Measurements from ENCODE around the gene SH3GL3.

DNA sequence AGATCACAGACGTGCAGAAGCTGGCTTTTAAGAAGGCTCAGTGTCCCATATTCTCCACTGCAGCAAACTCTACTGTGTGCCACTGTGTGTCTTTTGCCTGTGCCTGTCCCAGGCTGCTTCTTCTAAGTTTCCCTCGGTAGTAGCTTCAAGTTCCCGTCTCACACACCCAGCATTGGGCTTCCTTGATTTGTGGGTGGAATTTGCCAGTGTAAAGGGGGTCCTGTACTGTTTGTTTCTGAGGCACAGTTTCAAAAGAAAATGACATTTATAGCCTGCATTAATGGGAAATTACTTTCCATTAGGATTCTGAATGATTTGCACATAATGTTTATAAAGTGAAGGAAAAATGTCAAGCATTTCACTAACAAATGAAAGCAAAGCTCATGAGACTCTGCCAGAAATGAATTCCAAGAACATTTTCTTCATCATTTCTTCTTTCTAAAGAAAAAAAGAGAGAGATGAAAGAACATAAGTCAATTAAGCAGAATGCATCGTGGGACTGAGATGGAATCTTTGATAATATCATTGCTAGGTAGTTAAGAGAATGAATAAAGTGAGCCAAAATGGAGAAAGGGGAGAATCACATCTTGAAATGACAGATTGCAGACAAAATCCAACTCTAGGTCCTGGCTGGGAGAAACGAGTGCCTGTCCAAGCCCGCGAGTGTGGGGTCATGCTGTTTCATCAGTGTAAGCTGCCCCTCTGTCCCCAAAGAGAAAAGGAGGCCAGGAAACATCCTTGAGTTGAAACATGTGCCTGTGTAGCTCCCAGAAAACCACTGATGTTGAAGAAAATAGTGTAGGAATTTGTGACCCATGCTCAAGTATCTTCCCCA is 158.2 kb downstream of the SH3GL3 start:
- no peak for TF ChIP-seq EZH2 (IDR thresholded peaks at IDR 0.05; ENCODE audit: borderline replicate concordance, low read length)
- TF ChIP-seq, protein P1, sequence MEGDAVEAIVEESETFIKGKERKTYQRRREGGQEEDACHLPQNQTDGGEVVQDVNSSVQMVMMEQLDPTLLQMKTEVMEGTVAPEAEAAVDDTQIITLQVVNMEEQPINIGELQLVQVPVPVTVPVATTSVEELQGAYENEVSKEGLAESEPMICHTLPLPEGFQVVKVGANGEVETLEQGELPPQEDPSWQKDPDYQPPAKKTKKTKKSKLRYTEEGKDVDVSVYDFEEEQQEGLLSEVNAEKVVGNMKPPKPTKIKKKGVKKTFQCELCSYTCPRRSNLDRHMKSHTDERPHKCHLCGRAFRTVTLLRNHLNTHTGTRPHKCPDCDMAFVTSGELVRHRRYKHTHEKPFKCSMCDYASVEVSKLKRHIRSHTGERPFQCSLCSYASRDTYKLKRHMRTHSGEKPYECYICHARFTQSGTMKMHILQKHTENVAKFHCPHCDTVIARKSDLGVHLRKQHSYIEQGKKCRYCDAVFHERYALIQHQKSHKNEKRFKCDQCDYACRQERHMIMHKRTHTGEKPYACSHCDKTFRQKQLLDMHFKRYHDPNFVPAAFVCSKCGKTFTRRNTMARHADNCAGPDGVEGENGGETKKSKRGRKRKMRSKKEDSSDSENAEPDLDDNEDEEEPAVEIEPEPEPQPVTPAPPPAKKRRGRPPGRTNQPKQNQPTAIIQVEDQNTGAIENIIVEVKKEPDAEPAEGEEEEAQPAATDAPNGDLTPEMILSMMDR (conservative IDR thresholded peaks at IDR 0.05 in 1 of 2, IDR thresholded peaks at IDR 0.05 in 1 of 2; ENCODE audit: extremely low read depth in 1 of 2, insufficient read depth in 1 of 2, low read depth in 1 of 2, low read length in 2 of 2) = no peak

All from mammary epithelial cell (primary cell).